ENCODE results near the gene ATG14. TPM values are rescaled to one million over a fixed set of nuclear protein-coding genes. Genes with fewer than 3 reads are reported as not detected.

ATG14 gene
- polyA plus RNA-seq, 1 of the 3 experiments (the other 2 are of a cell fraction), result 4.3 TPM

GRCh38 chr14:55454264-55455002, 42.8 kb upstream of the ATG14 start (continued):
- TF ChIP-seq NRF1 (IDR thresholded peaks at IDR 0.05; ENCODE audit: low read depth, low read length) (0 out of 2 replicates have a peak, but pooled peaks have one; percentile 4), GATA2 (CRISPR knock-in tag; IDR thresholded peaks at IDR 0.05) (peak; percentile 92), RCOR1 (IDR thresholded peaks at IDR 0.05; ENCODE audit: low read length) (no peak; the same call in 1 of the 2 replicates), TEAD4 (IDR thresholded peaks at IDR 0.05; ENCODE audit: borderline replicate concordance, insufficient read depth) (peak; percentile 49; the same call in 1 of the 2 replicates), RAD21 (IDR thresholded peaks at IDR 0.05; ENCODE audit: low read length) (no peak), ZBTB33 (IDR thresholded peaks at IDR 0.05; ENCODE audit: borderline replicate concordance, low read depth) (no peak), ELF1 (IDR thresholded peaks at IDR 0.05) (no peak)

DNA sequence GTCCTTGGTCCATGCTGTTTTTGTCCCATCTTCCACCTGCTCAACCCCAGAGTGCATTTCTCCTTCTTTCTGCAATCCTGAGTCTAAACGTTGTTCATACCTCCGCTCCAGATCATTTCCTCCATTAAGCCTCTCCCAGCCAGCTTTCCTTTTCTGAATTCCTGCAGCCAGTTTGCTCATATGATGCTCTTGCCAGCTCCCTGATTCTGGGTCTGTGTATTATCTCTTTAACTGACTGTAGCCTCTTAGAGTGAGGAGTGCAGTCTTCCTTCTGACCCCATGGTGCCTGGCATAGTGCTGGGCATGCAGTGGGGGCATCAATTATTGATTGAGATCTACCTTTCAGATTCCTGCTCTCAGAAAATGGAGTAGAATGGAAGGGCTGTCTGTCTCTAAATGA, 40.3 kb upstream of the ATG14 start:
- no peaks in the 10 kb centered on the region for H3K27me3 ChIP-seq (ENCODE audit: insufficient read depth)
- TF ChIP-seq NFIC (IDR thresholded peaks at IDR 0.05; ENCODE audit: borderline replicate concordance), result no peak
- TF ChIP-seq POLR2AphosphoS5 (IDR thresholded peaks at IDR 0.05; ENCODE audit: low read depth, low read length), result no peak
- TF ChIP-seq TEAD4 (IDR thresholded peaks at IDR 0.05; ENCODE audit: borderline replicate concordance, insufficient read depth), result no peak
- TF ChIP-seq, protein P1, sequence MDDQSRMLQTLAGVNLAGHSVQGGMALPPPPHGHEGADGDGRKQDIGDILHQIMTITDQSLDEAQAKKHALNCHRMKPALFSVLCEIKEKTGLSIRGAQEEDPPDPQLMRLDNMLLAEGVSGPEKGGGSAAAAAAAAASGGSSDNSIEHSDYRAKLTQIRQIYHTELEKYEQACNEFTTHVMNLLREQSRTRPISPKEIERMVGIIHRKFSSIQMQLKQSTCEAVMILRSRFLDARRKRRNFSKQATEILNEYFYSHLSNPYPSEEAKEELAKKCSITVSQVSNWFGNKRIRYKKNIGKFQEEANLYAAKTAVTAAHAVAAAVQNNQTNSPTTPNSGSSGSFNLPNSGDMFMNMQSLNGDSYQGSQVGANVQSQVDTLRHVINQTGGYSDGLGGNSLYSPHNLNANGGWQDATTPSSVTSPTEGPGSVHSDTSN (IDR thresholded peaks at IDR 0.05), result no peak
- TF ChIP-seq RFX5 (IDR thresholded peaks at IDR 0.05; ENCODE audit: low read length), result no peak
- TF ChIP-seq MEF2A (IDR thresholded peaks at IDR 0.05; ENCODE audit: borderline replicate concordance, low read depth), result no peak
- TF ChIP-seq SIN3A (IDR thresholded peaks at IDR 0.05; ENCODE audit: borderline replicate concordance, low read depth, low read length), result no peak
- H3K9ac ChIP-seq, result no peak overlapping the region
- H3K27ac ChIP-seq (ENCODE audit: low read depth in 2 of 2, low read length in 1 of 2), result no peak overlapping the region
- 53% methylated on average over 2 of the region's 2 CpGs for WGBS (ENCODE audit: low lambda C conversion rate)
- H3K4me2 ChIP-seq, result no peak overlapping the region
- H2AFZ ChIP-seq (ENCODE audit: low read depth), result no peak overlapping the region
- H3K9me2 ChIP-seq, result no peaks in the 10 kb centered on the region
- CTCF ChIA-PET, result no interaction called here
- no peaks in the 10 kb centered on the region for H4K20me1 ChIP-seq (ENCODE audit: insufficient read depth)
- H3F3A ChIP-seq (replicated peaks; ENCODE audit: insufficient read depth), result peaks cover 32% of the 10 kb centered on the region
- H3K36me3 ChIP-seq (replicated peaks in 1 of 2; ENCODE audit: control insufficient read depth in 1 of 2, insufficient read depth in 2 of 2, low read length in 1 of 2), result no peaks in the 10 kb centered on the region
- H3K79me2 ChIP-seq (ENCODE audit: insufficient read depth), result no peaks in the 10 kb centered on the region
- POLR2A ChIA-PET, result no interaction called here
- no peak for DNase-seq
- no peaks in the 10 kb centered on the region for H3K9me3 ChIP-seq
- H3K4me1 ChIP-seq (ENCODE audit: control insufficient read depth in 1 of 2, insufficient read depth in 2 of 2, low read depth in 1 of 2, low read length in 1 of 2), result peaks cover 15 to 34% of the 10 kb centered on the region in 2 experiments
- H3K4me3 ChIP-seq (ENCODE audit: low read depth in 2 of 2, low read length in 1 of 2), result no peak overlapping the region

Data from SK-N-SH (cell line).